Endothelial cell of umbilical vein (primary cell): ENCODE data around the gene PPARD. TPM values are rescaled to one million over a fixed set of nuclear protein-coding genes. Genes with fewer than 3 reads are reported as not detected.

ENCODE experiments used
- BruUV-seq: library from RNA; stranded (reverse); fragments of 400-500 nt; replicated peaks from 2 replicates; lab custom pipeline; 2021; lab: Mats Ljungman, UMichigan
- CTCF ChIA-PET: fragments of 300-600, 350-600 bp; sonication (Branson Sonifier 250); formaldehyde crosslinking; loops from one replicate; lab custom pipeline; 2021; ENCODE audit warnings: antibody characterized with exemption, inconsistent platforms; lab: Charles Lee
- POLR2A ChIA-PET: fragments of 300-600, 350-600 bp; sonication (Branson Sonifier 250); formaldehyde crosslinking; loops from one replicate; lab custom pipeline; 2021; ENCODE audit warnings: antibody characterized with exemption, inconsistent platforms; lab: Charles Lee
- DNase-seq: peaks from one replicate; pipeline ENCODE4 v3.0.0-alpha.2; 2011; ENCODE audit warnings: low read depth, low spot score
- FAIRE-seq: peaks from 2 replicates; lab custom pipeline; 2011; peaks lifted over from hg19 to GRCh38; lab: Jason Lieb, UNC
- H2AFZ ChIP-seq: 2 replicates; pipeline ENCODE4 v1.6.0; 2012; ENCODE audit warnings: low read depth, low read length, control low read depth, inconsistent platforms
- H3K27ac ChIP-seq: 2 replicates; pipeline ENCODE4 v1.5.1; 2011; ENCODE audit warnings: low read depth, mild to moderate bottlenecking, control low read depth, low read length, moderate library complexity; ENCODE audit not compliant: insufficient read depth
- H3K27me3 ChIP-seq, 2 experiments: 2 replicates each; pipeline versions ENCODE4 v1.6.0 to v1.6.1; 2011; ENCODE audit warnings: low read length in 2 of 2, mixed read lengths in 1 of 2; ENCODE audit not compliant: control insufficient read depth in 2 of 2, insufficient read depth in 2 of 2
- H3K36me3 ChIP-seq, 2 experiments: 2 replicates in 1 of 2; 3 replicates in 1 of 2; pipeline ENCODE4 v1.5.1; 2011; ENCODE audit warnings: low read length in 2 of 2, mild to moderate bottlenecking in 1 of 2, moderate library complexity in 1 of 2; ENCODE audit not compliant: control insufficient read depth in 2 of 2, insufficient read depth in 2 of 2; ENCODE audit errors: extremely low read depth in 1 of 2
- H3K4me1 ChIP-seq: 3 replicates; pipeline ENCODE4 v1.5.1; 2011; ENCODE audit warnings: mild to moderate bottlenecking, low read length; ENCODE audit not compliant: control insufficient read depth, insufficient read depth; ENCODE audit errors: extremely low read depth
- H3K4me2 ChIP-seq: 2 replicates; pipeline ENCODE4 v1.6.1; 2011; ENCODE audit warnings: low read length, control low read depth, mixed read lengths; ENCODE audit not compliant: insufficient read depth
- H3K4me3 ChIP-seq, 3 experiments: fragments of 200-600 bp in 1 of 3; sonication (generic), shearing (Covaris generic) in 1 of 3; replicated peaks in 1 of 3; 2 replicates each; pipeline ENCODE4 v1.5.1; 2011 to 2016; ENCODE audit warnings: control low read depth in 3 of 3, low read length in 3 of 3, mild to moderate bottlenecking in 2 of 3, inconsistent platforms in 1 of 3, low read depth in 1 of 3, moderate library complexity in 1 of 3; ENCODE audit not compliant: insufficient read depth in 1 of 3
- H3K79me2 ChIP-seq: 2 replicates; pipeline ENCODE4 v1.6.0; 2012; ENCODE audit warnings: low read length, inconsistent platforms; ENCODE audit not compliant: control insufficient read depth, insufficient read depth
- H3K9ac ChIP-seq: replicated peaks from 2 replicates; pipeline ENCODE3; 2011; ENCODE audit warnings: low read length, control low read depth; ENCODE audit not compliant: insufficient read depth; ENCODE audit errors: extremely low read depth
- H3K9me1 ChIP-seq: replicated peaks from 3 replicates; pipeline ENCODE4 v1.6.0; 2011; ENCODE audit warnings: mild to moderate bottlenecking, low read length; ENCODE audit not compliant: control insufficient read depth, insufficient read depth; ENCODE audit errors: extremely low read depth
- H3K9me3 ChIP-seq: replicated peaks from 2 replicates; pipeline ENCODE4 v1.5.1; 2012; ENCODE audit warnings: low read length, inconsistent platforms; ENCODE audit not compliant: control insufficient read depth, insufficient read depth
- H4K20me1 ChIP-seq: replicated peaks from 2 replicates; pipeline ENCODE3; 2011; ENCODE audit warnings: mild to moderate bottlenecking, low read length; ENCODE audit not compliant: control insufficient read depth, insufficient read depth; ENCODE audit errors: extremely low read depth
- EZH2 ChIP-seq: IDR thresholded peaks from 2 replicates; pipeline ENCODE4 v1.6.1; 2012; ENCODE audit warnings: borderline replicate concordance, low read depth, mild to moderate bottlenecking, moderate library complexity, low read length, inconsistent platforms; ENCODE audit not compliant: severe bottlenecking
- FOS ChIP-seq: IDR thresholded peaks from 2 replicates; pipeline ENCODE4 v1.6.1; 2011; ENCODE audit warnings: mild to moderate bottlenecking, low read length, moderate library complexity, borderline replicate concordance; ENCODE audit not compliant: insufficient read depth
- GATA2 ChIP-seq: IDR thresholded peaks from 2 replicates; pipeline ENCODE4 v1.7.0; 2011; ENCODE audit warnings: low read depth, mild to moderate bottlenecking, moderate library complexity, mixed read lengths, low read length; ENCODE audit not compliant: insufficient read length, insufficient read depth
- JUN ChIP-seq: IDR thresholded peaks from 2 replicates; pipeline ENCODE4 v1.6.1; 2011; ENCODE audit warnings: borderline replicate concordance, low read depth; ENCODE audit not compliant: insufficient read length, insufficient read depth
- MYC ChIP-seq: IDR thresholded peaks from one replicate; pipeline ENCODE4 v1.6.1; 2011; ENCODE audit warnings: mild to moderate bottlenecking, low read depth, low read length
- POLR2A ChIP-seq: IDR thresholded peaks from 2 replicates; pipeline ENCODE4 v1.6.1; 2012; ENCODE audit warnings: low read depth, mild to moderate bottlenecking, control low read depth, low read length
- POLR2AphosphoS5 ChIP-seq: IDR thresholded peaks from 2 replicates; pipeline ENCODE4 v1.6.1; 2012; ENCODE audit warnings: low read depth, mild to moderate bottlenecking, control low read depth, low read length, moderate library complexity; ENCODE audit not compliant: insufficient read depth
- dilution Hi-C: fragments of 300-500 bp; cut with MboI; formaldehyde crosslinking; loops from one replicate; pipeline ENCODE4 v1.15.0; 2019; ENCODE audit warnings: low sequenced_read_pairs; ENCODE audit not compliant: extremely low pct_ligation_motif_present
- intact Hi-C: fragments of 100-400 bp; cut with micrococcal nuclease; formaldehyde crosslinking; loops from one replicate; pipeline ENCODE4 v1.10.0; 2022
- polyA plus RNA-seq, 4 experiments: library from polyadenylated mRNA; depleted of rRNA in 3 of 4; stranded (reverse) in 3 of 4; unstranded in 1 of 4; fragments of >200 nt; gene quantifications; 2 replicates each; pipeline versions ENCODE4 v1.2.1 to v1.2.3, GENCODE V29; 2011 to 2012; ENCODE audit warnings: missing spikeins in 1 of 4
- total RNA-seq: library from RNA; stranded (reverse); gene quantifications from 2 replicates; pipeline ENCODE4 v1.2.3, GENCODE V29; 2021
- TF ChIP-seq, protein P1 (sequence below), 2 donors: IDR thresholded peaks; 1 replicate in 1 of 2; 2 replicates in 1 of 2; pipeline ENCODE4 v1.5.1; 2011; ENCODE audit warnings: low read length in 2 of 2, mild to moderate bottlenecking in 2 of 2, moderate library complexity in 2 of 2, control low read depth in 1 of 2, inconsistent platforms in 1 of 2, low read depth in 1 of 2; ENCODE audit not compliant: insufficient read depth in 1 of 2; ENCODE audit errors: extremely low read depth in 1 of 2
- TF ChIP-seq, protein P2 (sequence below): IDR thresholded peaks from 2 replicates; pipeline ENCODE4 v1.6.1; 2011; ENCODE audit not compliant: insufficient read depth, insufficient read length

The PPARD gene
- total and polyA plus RNA-seq, 2 donors (not counting 3 experiments of a cell fraction or from before 2014, with no cell fraction given) = 23.4 to 29.2 TPM

DNA sequence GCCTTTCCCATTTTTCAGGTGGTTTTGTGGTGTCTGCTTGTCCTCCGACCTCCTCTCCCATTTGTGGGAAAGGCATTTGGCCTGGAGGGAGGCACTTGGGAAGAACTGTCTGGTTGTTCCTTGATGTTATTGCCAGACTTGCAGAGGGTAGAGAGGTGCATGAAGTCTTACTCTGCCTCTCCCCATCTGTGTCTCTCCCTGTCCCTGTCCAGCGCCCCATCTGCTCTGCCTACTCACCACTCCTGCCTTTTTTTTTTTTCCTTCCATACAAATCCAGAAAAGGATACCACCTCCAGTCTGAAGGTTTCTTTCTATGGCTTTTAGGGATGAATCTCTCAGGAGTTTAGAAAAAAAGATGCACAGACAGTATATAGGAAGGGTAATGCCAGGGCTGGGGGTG, 19.8 kb downstream of the PPARD start:
- Histone ChIP-seq H3K4me3 (no peak overlapping the region), H3K27me3 (no peaks in the 10 kb centered on the region), H3K79me2 (peaks cover 5% of the 10 kb centered on the region), H3K9me3 (no peaks in the 10 kb centered on the region), H3K4me1 (no peaks in the 10 kb centered on the region), H3K27ac (no peak overlapping the region), H3K4me2 (no peak overlapping the region), H3K36me3 (no peaks in the 10 kb centered on the region), H4K20me1 (no peaks in the 10 kb centered on the region), H3K9ac (no peak overlapping the region), H3K9me1 (no peaks in the 10 kb centered on the region), H2AFZ (no peak overlapping the region)
- TF ChIP-seq, protein P1, sequence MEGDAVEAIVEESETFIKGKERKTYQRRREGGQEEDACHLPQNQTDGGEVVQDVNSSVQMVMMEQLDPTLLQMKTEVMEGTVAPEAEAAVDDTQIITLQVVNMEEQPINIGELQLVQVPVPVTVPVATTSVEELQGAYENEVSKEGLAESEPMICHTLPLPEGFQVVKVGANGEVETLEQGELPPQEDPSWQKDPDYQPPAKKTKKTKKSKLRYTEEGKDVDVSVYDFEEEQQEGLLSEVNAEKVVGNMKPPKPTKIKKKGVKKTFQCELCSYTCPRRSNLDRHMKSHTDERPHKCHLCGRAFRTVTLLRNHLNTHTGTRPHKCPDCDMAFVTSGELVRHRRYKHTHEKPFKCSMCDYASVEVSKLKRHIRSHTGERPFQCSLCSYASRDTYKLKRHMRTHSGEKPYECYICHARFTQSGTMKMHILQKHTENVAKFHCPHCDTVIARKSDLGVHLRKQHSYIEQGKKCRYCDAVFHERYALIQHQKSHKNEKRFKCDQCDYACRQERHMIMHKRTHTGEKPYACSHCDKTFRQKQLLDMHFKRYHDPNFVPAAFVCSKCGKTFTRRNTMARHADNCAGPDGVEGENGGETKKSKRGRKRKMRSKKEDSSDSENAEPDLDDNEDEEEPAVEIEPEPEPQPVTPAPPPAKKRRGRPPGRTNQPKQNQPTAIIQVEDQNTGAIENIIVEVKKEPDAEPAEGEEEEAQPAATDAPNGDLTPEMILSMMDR (IDR thresholded peaks at IDR 0.05; ENCODE audit: extremely low read depth in 1 of 2, insufficient read depth in 1 of 2, low read depth in 1 of 2, low read length in 2 of 2) = no peak
- TF ChIP-seq FOS (no peak), POLR2AphosphoS5 (no peak), MYC (no peak), JUN (no peak), POLR2A (no peak), GATA2 (no peak), EZH2 (no peak)
- TF ChIP-seq, protein P2, sequence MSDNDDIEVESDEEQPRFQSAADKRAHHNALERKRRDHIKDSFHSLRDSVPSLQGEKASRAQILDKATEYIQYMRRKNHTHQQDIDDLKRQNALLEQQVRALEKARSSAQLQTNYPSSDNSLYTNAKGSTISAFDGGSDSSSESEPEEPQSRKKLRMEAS = no peak
- FAIRE-seq (no peak), DNase-seq (no peak)
- CTCF ChIA-PET = no interaction called here
- dilution Hi-C loops (no loop called here), intact Hi-C loops (no loop called here)
- BruUV-seq = no TSS peak
- POLR2A ChIA-PET = no interaction called here
